ENCODE measurements around the gene FRMD5.

GRCh38 chr15:44023176-44023575, 171.9 kb downstream of the FRMD5 start:
- TF ChIP-seq CTCF (IDR thresholded peaks at IDR 0.05) (no peak), POLR2AphosphoS5 (IDR thresholded peaks at IDR 0.05) (no peak)
